K562 (cell line): ENCODE results near the gene RGL2. TPM values are rescaled to one million over a fixed set of nuclear protein-coding genes. Genes with fewer than 3 reads are reported as not detected.

Experiments used
- ARHGAP35 ChIP-seq: fragments of 450-650 bp; IDR thresholded peaks from 2 replicates; pipeline ENCODE4 v1.6.1; 2018; ENCODE audit not compliant: partially characterized antibody
- ATF1 ChIP-seq, 2 experiments: fragments of 450-650 bp in 1 of 2; IDR thresholded peaks; 2 replicates each; pipeline ENCODE4 v1.6.1; 2016; ENCODE audit warnings: missing compliant biosample characterization in 1 of 2, missing genetic modification characterization in 1 of 2
- CEBPZ ChIP-seq: fragments of 150-350 bp; IDR thresholded peaks from 2 replicates; pipeline ENCODE4 v1.6.1; 2014; ENCODE audit warnings: low read depth, mild to moderate bottlenecking, low read length, borderline replicate concordance
- CREB3 ChIP-seq: fragments of 450-650 bp; conservative IDR thresholded peaks from 2 replicates; pipeline ENCODE4 v1.6.1; 2016; ENCODE audit warnings: missing genetic modification characterization, low read depth, mild to moderate bottlenecking, missing compliant biosample characterization, moderate library complexity
- GATAD2A ChIP-seq: fragments of 450-650 bp; IDR thresholded peaks from 2 replicates; pipeline ENCODE4 v1.6.1; 2017
- HDAC6 ChIP-seq: IDR thresholded peaks from 2 replicates; pipeline ENCODE4 v1.6.1; 2012; ENCODE audit warnings: low read depth, mild to moderate bottlenecking, control low read depth, inconsistent platforms, low read length, moderate library complexity
- HDGF ChIP-seq: fragments of 450-650 bp; IDR thresholded peaks from 2 replicates; pipeline ENCODE4 v1.6.1; 2016
- HOXB6 ChIP-seq: fragments of 250-450 bp; sonication (Bioruptor Pico); IDR thresholded peaks from 2 replicates; pipeline ENCODE4 v1.5.1; 2022; ENCODE audit warnings: mild to moderate bottlenecking, borderline replicate concordance
- IFI16 ChIP-seq: fragments of 250-450 bp; sonication (Bioruptor Pico); IDR thresholded peaks from 2 replicates; pipeline ENCODE4 v2.1.2; 2022; ENCODE audit warnings: mild to moderate bottlenecking, inconsistent platforms
- KAT8 ChIP-seq: fragments of 450-650 bp; IDR thresholded peaks from 2 replicates; pipeline ENCODE4 v1.6.1; 2016; ENCODE audit warnings: low read depth, mild to moderate bottlenecking
- MCM2 ChIP-seq: fragments of 450-650 bp; IDR thresholded peaks from 2 replicates; pipeline ENCODE4 v1.6.1; 2017; ENCODE audit warnings: low read depth, mild to moderate bottlenecking
- RBM17 ChIP-seq: fragments of 200-400 bp; formaldehyde crosslinking; IDR thresholded peaks from 2 replicates; pipeline ENCODE4 v1.6.1; 2017; ENCODE audit warnings: low read depth, mild to moderate bottlenecking, low read length, borderline replicate concordance
- RBM22 ChIP-seq: fragments of 200-400 bp; formaldehyde crosslinking; IDR thresholded peaks from 2 replicates; pipeline ENCODE4 v1.6.1; 2018; ENCODE audit warnings: low read length, low read depth; ENCODE audit not compliant: poor library complexity, severe bottlenecking
- TGIF2 ChIP-seq: sonication (generic); formaldehyde crosslinking; IDR thresholded peaks from 2 replicates; pipeline ENCODE4 v1.8.1; 2022; ENCODE audit warnings: mild to moderate bottlenecking, missing genetic modification reagents, moderate library complexity
- TSHZ1 ChIP-seq: fragments of 250-450 bp; sonication (Bioruptor Pico); IDR thresholded peaks from 2 replicates; pipeline ENCODE4 v1.4.0; 2020; ENCODE audit warnings: mild to moderate bottlenecking, moderate library complexity
- ZBTB43 ChIP-seq: sonication (generic); formaldehyde crosslinking; IDR thresholded peaks from 2 replicates; pipeline ENCODE4 v1.8.0; 2023; ENCODE audit warnings: mild to moderate bottlenecking, missing genetic modification reagents
- ZNF212 ChIP-seq: fragments of 450-650 bp; formaldehyde crosslinking; IDR thresholded peaks from 2 replicates; pipeline ENCODE4 v1.4.0; 2020; ENCODE audit warnings: mild to moderate bottlenecking
- ZNF263 ChIP-seq: sonication (generic); formaldehyde crosslinking; IDR thresholded peaks from 2 replicates; pipeline ENCODE4 v1.8.0; 2022; ENCODE audit warnings: mild to moderate bottlenecking, missing genetic modification reagents, borderline replicate concordance
- ZNF780A ChIP-seq: fragments of 250-450 bp; sonication (Bioruptor Pico); IDR thresholded peaks from 2 replicates; pipeline ENCODE4 v1.5.0; 2021; ENCODE audit warnings: mild to moderate bottlenecking
- polyA plus RNA-seq, 8 experiments: library from polyadenylated mRNA; depleted of rRNA in 4 of 8; stranded (reverse) in 5 of 8; unstranded in 3 of 8; fragments of >200 nt; fragmentation: Nextera tagmentation in 2 of 8; fragmentation: Illumina TruSeq in 1 of 8; extraction: Ambion mirVana in 2 of 8; extraction: Trizol in 1 of 8; gene quantifications; 2 replicates each; pipeline versions ENCODE4 v1.2.1 to v1.2.3, GENCODE V29; 2011 to 2014; ENCODE audit warnings: inconsistent platforms in 1 of 8, missing spikeins in 1 of 8
- total RNA-seq, 7 experiments: library from RNA; depleted of rRNA in 6 of 7; stranded (reverse); fragments of >200 nt in 6 of 7; fragmentation: Illumina TruSeq in 2 of 7; extraction: Trizol in 2 of 7; gene quantifications; 2 replicates each; pipeline versions ENCODE4 v1.2.1 to v1.2.3, GENCODE V29; 2011 to 2021; ENCODE audit warnings: low replicate concordance in 1 of 7

Gene RGL2
- total and polyA plus RNA-seq, 9 of the 15 experiments (the other 6 are each of a cell fraction or from before 2014, with no cell fraction given), result 1.8 to 57.1 (median 19.5) TPM

GRCh38 chr6:33279971-33280511, 18.7 kb downstream of the RGL2 start (continued):
- TF ChIP-seq TSHZ1 (no peak), ARHGAP35 (no peak), ATF1 (CRISPR knock-in tag; IDR thresholded peaks at IDR 0.05) (no peak), ATF1 (tag; IDR thresholded peaks at IDR 0.05) (no peak), ZNF263 (CRISPR knock-in tag) (peak; percentile 38; the same call in 1 of the 2 replicates), CEBPZ (no peak), TGIF2 (CRISPR knock-in tag) (no peak), MCM2 (no peak), ZNF212 (CRISPR knock-in tag) (no peak), HDAC6 (no peak), HDGF (no peak), ZNF780A (CRISPR knock-in tag) (no peak), ZBTB43 (CRISPR knock-in tag) (no peak), KAT8 (no peak), RBM17 (no peak), IFI16 (CRISPR knock-in tag) (no peak), CREB3 (tag) (no peak), GATAD2A (no peak), RBM22 (no peak), HOXB6 (no peak)
